Left hindlimb (tissue), 1 donor: ENCODE measurements around the gene BSCL2.
A peak's percentile ranks its signal among the peaks of the same experiment; 100 is the strongest.
"Not testable (repeated sequence)": the region's sequence is repeated elsewhere in the genome, so short reads cannot be mapped to it uniquely, and the experiment has no call there.

Experiments
- DNase-seq: peaks from one replicate; pipeline ENCODE4 v3.0.0-alpha.2; 2018

The BSCL2 gene

GRCh38 chr11:62707277-62707861 lies at the start of gene BSCL2, which contains the start of gene GNG3:
Gene BSCL2, minus strand, starts transcription at chr11:62707424. Its CDS starts 229 bp downstream, at chr11:62707195.
Gene GNG3, plus strand, starts transcription at chr11:62707676. Its CDS starts 620 bp downstream, at chr11:62708296.
- peak; percentile 48 for DNase-seq

- DNase-seq = no peak
Observed at GRCh38 chr11:62755086-62755615, 47.9 kb upstream of the BSCL2 start.

GRCh38 chr11:62753736-62754603 lies 46.7 kb upstream of the BSCL2 start, which contains the start of gene ZBTB3:
Gene ZBTB3, minus strand, starts transcription at chr11:62754160. Its CDS starts 496 bp downstream, at chr11:62753664.
- peak; percentile 98 for DNase-seq

GRCh38 chr11:62752994-62753735 lies 45.9 kb upstream of the BSCL2 start:
- DNase-seq = no peak

GRCh38 chr11:62752177-62752785 lies 45.1 kb upstream of the BSCL2 start:
- DNase-seq = no peak

- DNase-seq = not testable (repeated sequence)
Observed at GRCh38 chr11:62749931-62750330, 42.7 kb upstream of the BSCL2 start.

- no peak for DNase-seq
Observed at GRCh38 chr11:62747475-62748160, 40.4 kb upstream of the BSCL2 start.

GRCh38 chr11:62737196-62737595 lies 30.0 kb upstream of the BSCL2 start:
- DNase-seq = no peak

- DNase-seq = no peak
Observed at GRCh38 chr11:62732830-62733229, 25.6 kb upstream of the BSCL2 start.

GRCh38 chr11:62730076-62730475 lies 22.9 kb upstream of the BSCL2 start:
- DNase-seq = not testable (repeated sequence)

GRCh38 chr11:62728171-62728988 lies 21.2 kb upstream of the BSCL2 start, which contains the start of gene TTC9C:
Gene TTC9C, plus strand, starts transcription at chr11:62728486. Its CDS starts 363 bp downstream, at chr11:62728849.
- peak; percentile 91 for DNase-seq

GRCh38 chr11:62727872-62728170 lies 20.6 kb upstream of the BSCL2 start:
- peak; percentile 93 for DNase-seq

GRCh38 chr11:62727165-62727871 lies 20.1 kb upstream of the BSCL2 start, which contains the start of gene HNRNPUL2:
Gene HNRNPUL2, minus strand, starts transcription at chr11:62727457. Its CDS starts 301 bp downstream, at chr11:62727156.
- peak; percentile 99 for DNase-seq

- no peak for DNase-seq
Observed at GRCh38 chr11:62726915-62727164, 19.6 kb upstream of the BSCL2 start.

- DNase-seq = no peak
Observed at GRCh38 chr11:62726156-62726914, 19.1 kb upstream of the BSCL2 start.

- DNase-seq = no peak
Observed at GRCh38 chr11:62725646-62726045, 18.4 kb upstream of the BSCL2 start.

- DNase-seq = no peak
Observed at GRCh38 chr11:62724171-62724570, 16.9 kb upstream of the BSCL2 start.

GRCh38 chr11:62721994-62722393 lies 14.8 kb upstream of the BSCL2 start:
- DNase-seq = no peak

- DNase-seq = no peak
Observed at GRCh38 chr11:62719302-62719978, 12.2 kb upstream of the BSCL2 start.
